HG03520 (cell line): ENCODE measurements around the gene PLD1.

Experiments
- ATAC-seq: cut with Tn5 transposase; IDR thresholded peaks from one replicate; pipeline ENCODE4 v1.9.1; 2021; ENCODE audit warnings: mild to moderate bottlenecking, moderate library complexity; ENCODE audit not compliant: unreplicated experiment

The PLD1 gene

DNA sequence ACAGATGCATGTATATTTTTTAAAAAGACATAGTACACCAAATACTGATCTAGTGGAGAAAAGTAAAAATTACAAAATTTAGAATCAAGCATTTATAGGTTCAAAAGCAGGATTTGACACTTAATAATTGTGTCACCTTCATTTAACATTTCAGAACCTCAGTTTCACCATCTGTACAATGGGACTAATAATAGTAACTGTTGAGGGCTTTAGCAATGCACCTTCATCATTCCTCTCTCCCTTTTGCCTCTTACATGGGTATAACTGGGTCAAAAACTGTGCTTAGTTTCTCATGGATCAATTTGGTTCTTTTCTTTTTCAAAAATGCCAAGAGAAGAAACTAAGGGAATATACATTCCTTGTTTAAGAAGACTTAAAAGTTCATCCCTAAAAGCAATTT is 27.4 kb upstream of the PLD1 start:
- ATAC-seq: no peak

GRCh38 chr3:171836855-171837254 is 26.6 kb upstream of the PLD1 start:
- ATAC-seq: no peak

- ATAC-seq: no peak
These were observed 25.3 kb upstream of the PLD1 start for GRCh38 chr3:171835613-171836012.

- ATAC-seq: no peak
These were observed 24.8 kb upstream of the PLD1 start for GRCh38 chr3:171835116-171835515.

GRCh38 chr3:171834461-171834801 is 24.1 kb upstream of the PLD1 start:
- no peak for ATAC-seq

- ATAC-seq: peak; percentile 58
These were observed 23.6 kb upstream of the PLD1 start for GRCh38 chr3:171833789-171834460.

GRCh38 chr3:171832989-171833388 is 22.7 kb upstream of the PLD1 start:
- no peak for ATAC-seq

- no peak for ATAC-seq
These were observed 21.7 kb upstream of the PLD1 start for GRCh38 chr3:171831936-171832335.

DNA sequence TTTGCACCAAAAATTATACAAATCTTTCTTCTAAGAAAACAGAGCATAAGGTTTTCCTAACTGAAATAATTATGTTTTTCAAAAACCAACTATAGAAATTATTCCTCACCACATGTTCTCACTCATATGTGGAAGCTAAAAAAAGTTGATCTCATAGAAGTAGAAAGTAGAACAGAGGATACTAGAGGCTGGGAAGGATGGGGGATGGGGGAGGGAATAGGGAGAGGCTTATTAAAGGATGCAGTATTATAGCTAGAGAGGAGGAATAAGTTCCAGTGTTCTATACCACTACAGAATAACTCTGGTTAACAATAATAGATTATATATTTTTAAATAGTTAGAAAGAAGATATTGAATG is 20.2 kb upstream of the PLD1 start:
- ATAC-seq: no peak

GRCh38 chr3:171829841-171830517 is 19.7 kb upstream of the PLD1 start:
- ATAC-seq: no peak

DNA sequence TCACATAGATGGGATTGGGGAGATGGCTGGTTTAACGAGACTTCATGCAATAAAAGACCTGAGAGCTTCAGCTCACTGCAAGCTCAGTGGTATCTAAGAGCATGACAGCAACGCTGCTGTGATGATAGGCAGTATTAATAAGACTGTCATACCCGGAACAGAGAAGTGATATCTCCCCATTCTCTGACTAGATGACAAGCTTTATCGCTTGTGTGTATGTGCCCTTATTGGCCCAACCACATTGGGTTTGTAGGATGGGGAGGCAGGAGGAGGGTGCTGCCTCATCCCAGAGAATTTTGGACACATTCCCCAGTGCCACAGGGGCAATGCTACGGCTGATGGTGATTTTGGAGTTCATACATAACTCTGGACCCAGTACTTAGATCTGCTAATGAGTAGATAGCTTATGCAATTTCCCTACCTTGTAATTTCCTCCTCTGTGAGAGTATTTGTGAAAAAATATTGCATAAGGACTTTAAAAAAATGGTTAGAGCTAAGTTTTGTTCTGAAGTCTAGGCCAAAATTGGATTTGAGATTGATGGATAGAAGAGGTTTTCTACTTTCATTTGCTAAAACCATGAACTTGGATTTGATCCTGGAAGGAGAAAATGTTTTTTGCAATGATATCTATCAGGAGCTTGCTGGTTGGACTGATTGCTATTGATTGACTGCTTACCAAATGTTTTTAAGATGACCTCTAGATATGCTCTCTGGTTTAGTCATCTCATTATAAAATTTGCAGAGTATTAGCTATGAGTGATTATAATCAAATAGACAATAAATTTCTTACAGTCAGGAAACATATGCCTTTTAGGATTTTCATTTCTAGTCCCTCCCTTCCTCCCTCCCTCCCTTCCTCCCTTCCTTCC is 18.9 kb upstream of the PLD1 start:
- ATAC-seq: no peak

- ATAC-seq: no peak
These were observed 17.7 kb upstream of the PLD1 start for GRCh38 chr3:171827836-171828458.

DNA sequence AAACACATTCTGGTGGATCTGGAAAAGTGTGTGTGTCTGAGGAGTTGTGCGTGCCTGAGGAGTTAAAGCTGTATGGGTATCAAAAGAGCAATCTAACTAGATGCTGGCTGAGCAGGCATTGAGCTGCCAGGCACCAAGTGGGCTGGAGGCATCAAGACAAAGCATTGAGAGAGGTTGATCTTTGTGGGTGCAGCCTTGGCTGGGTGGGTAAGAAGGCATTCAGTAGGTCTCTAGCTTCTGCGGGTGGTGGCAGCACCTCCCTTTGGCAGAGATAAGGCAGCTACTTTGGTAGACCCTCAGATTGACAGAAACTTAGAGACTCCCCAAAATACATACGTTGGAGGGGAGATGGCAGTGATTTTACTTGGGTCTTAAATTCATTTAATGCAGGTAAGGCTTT is 17.1 kb upstream of the PLD1 start:
- no peak for ATAC-seq

GRCh38 chr3:171825222-171825828 is 15.0 kb upstream of the PLD1 start:
- ATAC-seq: no peak

DNA sequence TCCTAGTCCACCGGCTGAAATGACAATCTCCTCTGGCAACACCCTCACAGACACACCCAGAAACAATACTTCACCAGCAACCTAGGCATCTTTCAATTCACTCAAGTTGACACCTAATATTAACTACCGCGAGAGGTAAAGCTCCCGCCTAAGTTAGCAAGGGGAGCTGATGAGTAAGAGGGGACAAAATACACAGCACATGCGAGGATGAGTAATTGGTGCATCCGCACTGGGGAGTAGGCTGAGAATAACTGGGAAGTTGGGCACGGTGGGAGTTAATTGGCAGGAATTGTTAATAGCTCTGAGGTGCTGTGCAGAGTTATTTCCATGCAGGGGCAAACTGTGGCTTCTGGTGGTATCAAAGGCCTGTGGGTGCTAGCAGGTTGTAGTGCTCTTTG is 14.5 kb upstream of the PLD1 start:
- no peak for ATAC-seq

DNA sequence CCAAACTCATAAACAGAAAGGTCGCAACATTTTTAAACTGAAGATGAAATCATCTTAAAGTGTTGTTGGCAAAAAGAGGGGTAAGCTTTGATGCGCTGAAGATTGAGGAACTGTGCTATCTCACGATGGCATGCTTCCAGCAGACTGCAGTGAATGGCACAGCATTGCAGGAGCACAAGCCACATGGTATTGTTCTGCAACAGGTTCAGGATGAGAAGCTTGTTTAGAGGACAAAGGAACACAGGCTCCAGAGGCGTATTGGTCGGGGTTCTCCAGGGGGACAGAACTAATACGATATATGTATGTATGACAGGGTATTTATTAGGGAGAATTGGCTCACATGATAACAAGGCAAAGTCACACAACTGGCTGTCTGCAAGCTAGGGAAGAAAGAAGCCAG is 13.8 kb upstream of the PLD1 start:
- no peak for ATAC-seq

- no peak for ATAC-seq
These were observed 12.3 kb upstream of the PLD1 start for GRCh38 chr3:171822431-171823106.

DNA sequence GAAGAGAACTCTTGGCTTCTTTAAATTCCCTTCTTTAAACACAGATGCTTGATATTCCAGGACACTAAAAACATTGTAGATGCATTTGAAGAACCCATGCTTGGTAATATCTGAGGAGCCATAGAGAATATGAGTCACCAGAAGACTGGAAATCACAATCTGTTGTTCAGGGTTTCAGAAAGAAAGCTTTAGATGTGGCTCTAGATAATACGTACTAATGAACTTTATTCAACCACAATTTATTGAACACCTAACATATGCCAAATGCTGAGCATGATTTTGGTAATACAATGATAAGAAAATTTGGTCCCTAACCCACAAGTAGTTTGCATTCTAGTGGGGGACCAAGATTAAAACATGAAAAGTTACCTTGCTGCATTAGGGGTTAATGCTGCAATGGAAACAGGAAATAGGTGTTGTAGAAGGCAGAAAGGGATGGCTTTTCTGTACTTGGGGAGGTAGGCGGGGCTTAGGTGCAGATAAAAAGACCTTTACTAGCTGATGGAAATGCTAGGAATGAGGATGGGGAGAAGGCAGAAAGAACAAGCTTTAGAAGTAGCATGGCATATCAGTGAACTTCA is 11.6 kb upstream of the PLD1 start:
- ATAC-seq: no peak

DNA sequence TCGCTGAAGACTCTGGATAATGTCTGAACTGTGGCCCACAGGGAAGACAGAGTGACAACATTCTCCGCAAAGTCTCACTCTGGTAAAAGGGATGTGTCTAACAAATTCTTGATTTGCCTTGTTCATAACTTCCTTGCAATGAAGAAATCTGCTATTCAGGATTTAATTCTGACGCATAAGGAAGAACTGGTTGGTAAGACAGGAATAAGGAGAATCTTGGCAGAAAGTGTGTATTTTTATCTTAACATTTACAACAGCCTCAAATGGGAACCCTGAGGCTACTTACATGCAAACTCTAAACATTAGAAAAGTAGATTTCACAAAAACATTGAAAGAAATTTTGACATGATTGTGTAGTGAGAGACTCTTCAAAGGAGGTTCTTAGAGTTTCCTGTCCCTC is 10.8 kb upstream of the PLD1 start:
- ATAC-seq: no peak

GRCh38 chr3:171817074-171817800 is 7.0 kb upstream of the PLD1 start:
- ATAC-seq: no peak
